ENCODE data around the gene STARD7. TPM values are rescaled to one million over a fixed set of nuclear protein-coding genes. Genes with fewer than 3 reads are reported as not detected.

The STARD7 gene
- total and polyA plus RNA-seq, 2 of the 13 experiments (the other 11 are each of a cell fraction or from before 2014, with no cell fraction given) = 88.2 to 300 TPM

DNA sequence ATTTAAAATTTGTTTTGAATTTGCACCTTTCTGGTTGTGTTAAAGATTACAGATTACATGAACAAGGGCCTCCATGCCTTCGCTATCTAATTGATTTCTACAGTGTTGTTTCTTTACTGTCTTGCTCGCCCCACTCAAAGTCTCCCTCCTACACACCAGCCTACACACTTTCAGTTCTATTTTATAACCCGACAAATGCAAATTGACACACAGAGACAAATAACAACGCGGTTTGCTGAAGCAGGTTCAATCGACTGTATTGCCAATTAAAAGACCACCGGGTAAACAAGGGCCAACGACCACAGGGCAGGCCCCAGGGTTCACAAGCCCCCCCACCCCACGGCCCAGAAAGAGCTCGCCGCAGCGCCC lies 869 bp downstream of the STARD7 start (continued):
- TF ChIP-seq, protein P1, sequence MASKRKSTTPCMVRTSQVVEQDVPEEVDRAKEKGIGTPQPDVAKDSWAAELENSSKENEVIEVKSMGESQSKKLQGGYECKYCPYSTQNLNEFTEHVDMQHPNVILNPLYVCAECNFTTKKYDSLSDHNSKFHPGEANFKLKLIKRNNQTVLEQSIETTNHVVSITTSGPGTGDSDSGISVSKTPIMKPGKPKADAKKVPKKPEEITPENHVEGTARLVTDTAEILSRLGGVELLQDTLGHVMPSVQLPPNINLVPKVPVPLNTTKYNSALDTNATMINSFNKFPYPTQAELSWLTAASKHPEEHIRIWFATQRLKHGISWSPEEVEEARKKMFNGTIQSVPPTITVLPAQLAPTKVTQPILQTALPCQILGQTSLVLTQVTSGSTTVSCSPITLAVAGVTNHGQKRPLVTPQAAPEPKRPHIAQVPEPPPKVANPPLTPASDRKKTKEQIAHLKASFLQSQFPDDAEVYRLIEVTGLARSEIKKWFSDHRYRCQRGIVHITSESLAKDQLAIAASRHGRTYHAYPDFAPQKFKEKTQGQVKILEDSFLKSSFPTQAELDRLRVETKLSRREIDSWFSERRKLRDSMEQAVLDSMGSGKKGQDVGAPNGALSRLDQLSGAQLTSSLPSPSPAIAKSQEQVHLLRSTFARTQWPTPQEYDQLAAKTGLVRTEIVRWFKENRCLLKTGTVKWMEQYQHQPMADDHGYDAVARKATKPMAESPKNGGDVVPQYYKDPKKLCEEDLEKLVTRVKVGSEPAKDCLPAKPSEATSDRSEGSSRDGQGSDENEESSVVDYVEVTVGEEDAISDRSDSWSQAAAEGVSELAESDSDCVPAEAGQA (IDR thresholded peaks at IDR 0.05; ENCODE audit: low read depth) = no peak
- TF ChIP-seq, protein P1 (CRISPR knock-in tag; IDR thresholded peaks at IDR 0.05; ENCODE audit: borderline replicate concordance) = no peak
- TF ChIP-seq ZBTB26 (CRISPR knock-in tag; IDR thresholded peaks at IDR 0.05; ENCODE audit: borderline replicate concordance) = no peak
- TF ChIP-seq RFXAP (CRISPR knock-in tag; IDR thresholded peaks at IDR 0.05; ENCODE audit: borderline replicate concordance) = no peak
- no peak for TF ChIP-seq ZNF749 (CRISPR knock-in tag; IDR thresholded peaks at IDR 0.05; ENCODE audit: borderline replicate concordance)
- TF ChIP-seq ZNF576 (CRISPR knock-in tag; IDR thresholded peaks at IDR 0.05) = no peak
- peak; percentile 90; the same call in 1 of the 2 replicates for TF ChIP-seq ZNF740 (CRISPR knock-in tag; IDR thresholded peaks at IDR 0.05)
- no peak for TF ChIP-seq ZNF382 (CRISPR knock-in tag; IDR thresholded peaks at IDR 0.05; ENCODE audit: borderline replicate concordance)
- TF ChIP-seq RAD51 (IDR thresholded peaks at IDR 0.05; ENCODE audit: borderline replicate concordance) = no peak
- TF ChIP-seq, protein P2, sequence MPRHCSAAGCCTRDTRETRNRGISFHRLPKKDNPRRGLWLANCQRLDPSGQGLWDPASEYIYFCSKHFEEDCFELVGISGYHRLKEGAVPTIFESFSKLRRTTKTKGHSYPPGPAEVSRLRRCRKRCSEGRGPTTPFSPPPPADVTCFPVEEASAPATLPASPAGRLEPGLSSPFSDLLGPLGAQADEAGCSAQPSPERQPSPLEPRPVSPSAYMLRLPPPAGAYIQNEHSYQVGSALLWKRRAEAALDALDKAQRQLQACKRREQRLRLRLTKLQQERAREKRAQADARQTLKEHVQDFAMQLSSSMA (CRISPR knock-in tag; IDR thresholded peaks at IDR 0.05) = 0 out of 2 replicates have a peak, but pooled peaks have one; percentile 1
- TF ChIP-seq ZNF747 (CRISPR knock-in tag; IDR thresholded peaks at IDR 0.05; ENCODE audit: borderline replicate concordance) = no peak
- TF ChIP-seq ONECUT2 (CRISPR knock-in tag; IDR thresholded peaks at IDR 0.05) = no peak
- TF ChIP-seq ZNF34 (CRISPR knock-in tag; IDR thresholded peaks at IDR 0.05; ENCODE audit: borderline replicate concordance) = no peak
- TF ChIP-seq, protein P3, sequence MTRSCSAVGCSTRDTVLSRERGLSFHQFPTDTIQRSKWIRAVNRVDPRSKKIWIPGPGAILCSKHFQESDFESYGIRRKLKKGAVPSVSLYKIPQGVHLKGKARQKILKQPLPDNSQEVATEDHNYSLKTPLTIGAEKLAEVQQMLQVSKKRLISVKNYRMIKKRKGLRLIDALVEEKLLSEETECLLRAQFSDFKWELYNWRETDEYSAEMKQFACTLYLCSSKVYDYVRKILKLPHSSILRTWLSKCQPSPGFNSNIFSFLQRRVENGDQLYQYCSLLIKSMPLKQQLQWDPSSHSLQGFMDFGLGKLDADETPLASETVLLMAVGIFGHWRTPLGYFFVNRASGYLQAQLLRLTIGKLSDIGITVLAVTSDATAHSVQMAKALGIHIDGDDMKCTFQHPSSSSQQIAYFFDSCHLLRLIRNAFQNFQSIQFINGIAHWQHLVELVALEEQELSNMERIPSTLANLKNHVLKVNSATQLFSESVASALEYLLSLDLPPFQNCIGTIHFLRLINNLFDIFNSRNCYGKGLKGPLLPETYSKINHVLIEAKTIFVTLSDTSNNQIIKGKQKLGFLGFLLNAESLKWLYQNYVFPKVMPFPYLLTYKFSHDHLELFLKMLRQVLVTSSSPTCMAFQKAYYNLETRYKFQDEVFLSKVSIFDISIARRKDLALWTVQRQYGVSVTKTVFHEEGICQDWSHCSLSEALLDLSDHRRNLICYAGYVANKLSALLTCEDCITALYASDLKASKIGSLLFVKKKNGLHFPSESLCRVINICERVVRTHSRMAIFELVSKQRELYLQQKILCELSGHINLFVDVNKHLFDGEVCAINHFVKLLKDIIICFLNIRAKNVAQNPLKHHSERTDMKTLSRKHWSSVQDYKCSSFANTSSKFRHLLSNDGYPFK (CRISPR knock-in tag; IDR thresholded peaks at IDR 0.05; ENCODE audit: borderline replicate concordance) = no peak
- no peak for TF ChIP-seq KDM5A (IDR thresholded peaks at IDR 0.05; ENCODE audit: borderline replicate concordance, low read length)
- TF ChIP-seq SRY (CRISPR knock-in tag; IDR thresholded peaks at IDR 0.05) = no peak
- no peak for TF ChIP-seq ZNF792 (CRISPR knock-in tag; IDR thresholded peaks at IDR 0.05)
